BLaER1 treated with 17β-estradiol and CSF1 and Interleukin-3, amounts not matched to agents 10 nM and 100 nM (cell line): ENCODE measurements around the gene PTRHD1.
"Not testable (repeated sequence)": the region's sequence is repeated elsewhere in the genome, so short reads cannot be mapped to it uniquely, and the experiment has no call there.

Experiments used
- H3K27ac ChIP-seq, 11 experiments: shearing (Covaris generic); formaldehyde crosslinking; 2 replicates each; pipeline ENCODE4 v1.8.1; 2022
- H3K27me3 ChIP-seq, 11 experiments: shearing (Covaris generic); formaldehyde crosslinking; 2 replicates each; pipeline ENCODE4 v1.8.1; 2022
- H3K36me3 ChIP-seq, 11 experiments: shearing (Covaris generic); formaldehyde crosslinking; 2 replicates each; pipeline ENCODE4 v1.8.1; 2022
- H3K4me1 ChIP-seq, 10 experiments: shearing (Covaris generic); formaldehyde crosslinking; 2 replicates each; pipeline ENCODE4 v1.8.1; 2022
- H3K4me2 ChIP-seq, 11 experiments: shearing (Covaris generic); formaldehyde crosslinking; 2 replicates each; pipeline ENCODE4 v1.8.1; 2022
- H3K4me3 ChIP-seq, 10 experiments: shearing (Covaris generic); formaldehyde crosslinking; 2 replicates each; pipeline ENCODE4 v1.8.1; 2022
- H3K9ac ChIP-seq, 11 experiments: shearing (Covaris generic); formaldehyde crosslinking; 2 replicates each; pipeline ENCODE4 v1.8.1; 2022
- H3K9me3 ChIP-seq, 11 experiments: shearing (Covaris generic); formaldehyde crosslinking; replicated peaks in 1 of 11; 2 replicates each; pipeline ENCODE4 v1.8.1; 2022
- H4K20me1 ChIP-seq, 11 experiments: shearing (Covaris generic); formaldehyde crosslinking; 2 replicates each; pipeline ENCODE4 v1.8.1; 2022
- Cebpa-rat ChIP-seq, 11 experiments: shearing (Covaris generic); IDR thresholded peaks; 2 replicates each; pipeline ENCODE4 v1.8.1; 2022

PTRHD1 gene

GRCh38 chr2:24836706-24837105, 43.5 kb upstream of the PTRHD1 start:
- no peaks in the 10 kb centered on the region for H3K9me3 ChIP-seq
- H3K36me3 ChIP-seq = peaks cover 36 to 84% (median 74%) of the 10 kb centered on the region in 11 experiments
- H3K27me3 ChIP-seq = no peaks in the 10 kb centered on the region
- no peak overlapping the region for H3K9ac ChIP-seq
- peaks cover 0 to 12% (median 6%) of the 10 kb centered on the region in 10 experiments; a peak in 7 of 20 replicates for H3K4me1 ChIP-seq
- H3K4me2 ChIP-seq = no peak overlapping the region
- no peak overlapping the region for H3K4me3 ChIP-seq
- peaks cover 0 to 29% (median 0%) of the 10 kb centered on the region in 11 experiments; a peak in 3 of 22 replicates for H4K20me1 ChIP-seq
- H3K27ac ChIP-seq = no peak overlapping the region
- no peak for TF ChIP-seq Cebpa-rat (IDR thresholded peaks at IDR 0.05)

GRCh38 chr2:24836206-24836605, 43.0 kb upstream of the PTRHD1 start:
- no peaks in the 10 kb centered on the region for H3K27me3 ChIP-seq
- H3K9ac ChIP-seq = no peak overlapping the region
- peaks cover 31 to 82% (median 72%) of the 10 kb centered on the region in 11 experiments for H3K36me3 ChIP-seq
- H3K9me3 ChIP-seq = no peaks in the 10 kb centered on the region
- no peak overlapping the region for H3K27ac ChIP-seq
- H3K4me1 ChIP-seq = peaks cover 0 to 12% (median 6%) of the 10 kb centered on the region in 10 experiments; a peak in 7 of 20 replicates
- no peak overlapping the region for H3K4me2 ChIP-seq
- no peak overlapping the region for H3K4me3 ChIP-seq
- peaks cover 0 to 26% (median 0%) of the 10 kb centered on the region in 11 experiments; a peak in 2 of 22 replicates for H4K20me1 ChIP-seq
- no peak for TF ChIP-seq Cebpa-rat (IDR thresholded peaks at IDR 0.05)

GRCh38 chr2:24835411-24835810, 42.2 kb upstream of the PTRHD1 start:
- H3K27me3 ChIP-seq, H3K4me2 ChIP-seq, H3K9ac ChIP-seq, H3K27ac ChIP-seq, H3K4me3 ChIP-seq, H3K9me3 ChIP-seq: not testable (repeated sequence)
- H3K4me1 ChIP-seq = peaks cover 0 to 12% (median 6%) of the 10 kb centered on the region in 10 experiments; a peak in 7 of 20 replicates
- peaks cover 0 to 24% (median 0%) of the 10 kb centered on the region in 11 experiments; a peak in 3 of 22 replicates for H4K20me1 ChIP-seq
- peaks cover 25 to 82% (median 72%) of the 10 kb centered on the region in 11 experiments for H3K36me3 ChIP-seq

- Histone ChIP-seq H3K4me1 (peaks cover 0 to 12% (median 6%) of the 10 kb centered on the region in 10 experiments; a peak in 7 of 20 replicates), H4K20me1 (peaks cover 0 to 24% (median 0%) of the 10 kb centered on the region in 11 experiments; a peak in 2 of 22 replicates)
- TF ChIP-seq Cebpa-rat (IDR thresholded peaks at IDR 0.05) = no peak
These were observed 41.7 kb upstream of the PTRHD1 start for GRCh38 chr2:24834733-24835395.

GRCh38 chr2:24833821-24834732, 40.9 kb upstream of the PTRHD1 start:
- peaks cover 22 to 70% (median 61%) of the 10 kb centered on the region in 11 experiments for H3K36me3 ChIP-seq
- H4K20me1 ChIP-seq = peaks cover 0 to 24% (median 0%) of the 10 kb centered on the region in 11 experiments; a peak in 2 of 22 replicates
- no peak overlapping the region for H3K4me2 ChIP-seq
- no peak for TF ChIP-seq Cebpa-rat (IDR thresholded peaks at IDR 0.05)
- no peak overlapping the region for H3K9ac ChIP-seq
- no peak overlapping the region for H3K4me3 ChIP-seq
- no peaks in the 10 kb centered on the region for H3K27me3 ChIP-seq
- H3K4me1 ChIP-seq = peaks cover 0 to 12% (median 6%) of the 10 kb centered on the region in 10 experiments; a peak in 7 of 20 replicates
- no peak overlapping the region for H3K27ac ChIP-seq
- H3K9me3 ChIP-seq = no peaks in the 10 kb centered on the region

More at GRCh38 chr2:24834733-24835395, 41.7 kb upstream of the PTRHD1 start:
- no peak overlapping the region for H3K27ac ChIP-seq
- H3K36me3 ChIP-seq = peaks cover 22 to 78% (median 69%) of the 10 kb centered on the region in 11 experiments
- H3K4me3 ChIP-seq = no peak overlapping the region
- no peaks in the 10 kb centered on the region for H3K9me3 ChIP-seq
- H3K4me2 ChIP-seq = no peak overlapping the region
- no peaks in the 10 kb centered on the region for H3K27me3 ChIP-seq
- H3K9ac ChIP-seq = no peak overlapping the region

- no peak for TF ChIP-seq Cebpa-rat (IDR thresholded peaks at IDR 0.05)
These were observed 39.9 kb upstream of the PTRHD1 start for GRCh38 chr2:24832931-24833701.

GRCh38 chr2:24832521-24832920, 39.3 kb upstream of the PTRHD1 start:
- TF ChIP-seq Cebpa-rat (IDR thresholded peaks at IDR 0.05) = no peak
- H4K20me1 ChIP-seq = peaks cover 0 to 34% (median under 1%) of the 10 kb centered on the region in 11 experiments; a peak in 9 of 22 replicates
- H3K36me3 ChIP-seq = peaks cover 22 to 60% (median 55%) of the 10 kb centered on the region in 11 experiments
- no peak overlapping the region for H3K27ac ChIP-seq
- H3K27me3 ChIP-seq = no peaks in the 10 kb centered on the region
- H3K4me1 ChIP-seq = peaks cover 0 to 13% (median 5%) of the 10 kb centered on the region in 10 experiments; a peak in 10 of 20 replicates
- H3K9ac ChIP-seq = no peak overlapping the region
- no peak overlapping the region for H3K4me2 ChIP-seq
- H3K4me3 ChIP-seq = no peak overlapping the region
- H3K9me3 ChIP-seq = no peaks in the 10 kb centered on the region

More at GRCh38 chr2:24832931-24833701, 39.9 kb upstream of the PTRHD1 start:
- Histone ChIP-seq H4K20me1 (peaks cover 0 to 30% (median 0%) of the 10 kb centered on the region in 11 experiments; a peak in 6 of 22 replicates), H3K27me3 (no peaks in the 10 kb centered on the region), H3K4me1 (peaks cover 0 to 12% (median 4%) of the 10 kb centered on the region in 10 experiments; a peak in 9 of 20 replicates), H3K4me2 (no peak overlapping the region), H3K36me3 (peaks cover 22 to 63% (median 57%) of the 10 kb centered on the region in 11 experiments), H3K4me3 (no peak overlapping the region), H3K27ac (no peak overlapping the region), H3K9ac (no peak overlapping the region), H3K9me3 (no peaks in the 10 kb centered on the region)

GRCh38 chr2:24832073-24832461, 38.9 kb upstream of the PTRHD1 start:
- Histone ChIP-seq H3K27me3 (no peaks in the 10 kb centered on the region), H3K4me2 (no peak overlapping the region), H3K36me3 (peaks cover 22 to 60% (median 50%) of the 10 kb centered on the region in 11 experiments), H3K4me3 (no peak overlapping the region), H3K9me3 (no peaks in the 10 kb centered on the region), H3K4me1 (peaks cover 0 to 17% (median 7%) of the 10 kb centered on the region in 10 experiments; a peak in 11 of 20 replicates), H3K9ac (no peak overlapping the region), H4K20me1 (peaks cover 0 to 39% (median 5%) of the 10 kb centered on the region in 11 experiments; a peak in 12 of 22 replicates), H3K27ac (no peak overlapping the region)
- TF ChIP-seq Cebpa-rat (IDR thresholded peaks at IDR 0.05) = no peak
